GM12891 (cell line): ENCODE results near the gene GFOD1.

Experiments
- POLR2A ChIP-seq: IDR thresholded peaks from 2 replicates; pipeline ENCODE4 v1.6.1; 2011; ENCODE audit warnings: low read depth, low read length, control low read depth
- POLR2AphosphoS5 ChIP-seq: IDR thresholded peaks from 2 replicates; pipeline ENCODE4 v1.6.1; 2011; ENCODE audit warnings: low read depth, low read length, control low read depth
- POU2F2 ChIP-seq: IDR thresholded peaks from 2 replicates; pipeline ENCODE4 v1.6.1; 2011; ENCODE audit warnings: low read depth, mild to moderate bottlenecking, control low read depth, low read length, moderate library complexity
- TAF1 ChIP-seq: IDR thresholded peaks from 2 replicates; pipeline ENCODE4 v1.6.1; 2011; ENCODE audit warnings: low read depth, low read length, control low read depth

DNA sequence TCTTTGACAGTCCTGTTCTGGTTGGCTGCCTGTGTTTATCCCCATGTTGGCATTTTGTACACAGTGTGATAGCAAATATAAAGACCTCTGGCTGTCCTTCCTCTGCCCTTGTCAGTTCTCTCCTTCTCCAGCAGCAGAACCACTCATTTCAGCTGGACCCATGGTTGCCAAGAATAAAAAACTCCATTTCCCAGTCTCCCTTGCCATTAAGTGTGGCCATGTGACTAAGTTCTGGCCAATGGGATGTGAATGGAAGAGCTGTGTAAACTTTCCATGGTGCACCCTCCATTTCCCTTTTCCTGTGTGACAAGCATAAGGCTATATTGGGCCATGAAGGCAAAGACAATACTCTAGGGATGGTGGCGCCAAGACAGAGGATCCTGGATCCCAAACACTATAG is 80.6 kb downstream of the GFOD1 start:
- no peak for TF ChIP-seq POLR2AphosphoS5
- no peak for TF ChIP-seq POLR2A
- no peak for TF ChIP-seq POU2F2
- TF ChIP-seq TAF1: no peak
